DND-41 (cell line): ENCODE results near the gene RCC2.
"Not testable (repeated sequence)": the region's sequence is repeated elsewhere in the genome, so short reads cannot be mapped to it uniquely, and the experiment has no call there.

Source experiments
- ATAC-seq: fragments of 200-7000 bp; cut with Tn5 transposase; 3 replicates; pipeline ENCODE4 v1.9.1; 2021; ENCODE audit warnings: low read depth; ENCODE audit not compliant: insufficient read depth
- DNase-seq: peaks from one replicate; pipeline ENCODE4 v3.0.0-alpha.2; 2020
- H2AFZ ChIP-seq: 2 replicates; pipeline ENCODE4 v1.6.0; 2012; ENCODE audit warnings: low read depth, low read length
- H3K27ac ChIP-seq: 2 replicates; pipeline ENCODE4 v1.5.1; 2012; ENCODE audit warnings: low read length, inconsistent platforms
- H3K27me3 ChIP-seq: fragments of 200-600 bp; sonication (generic); 2 replicates; pipeline ENCODE4 v1.6.0; 2012; ENCODE audit warnings: low read length, mild to moderate bottlenecking, inconsistent platforms; ENCODE audit not compliant: insufficient read depth, poor library complexity
- H3K36me3 ChIP-seq: 2 replicates; pipeline ENCODE4 v1.5.1; 2012; ENCODE audit warnings: low read length, inconsistent platforms; ENCODE audit not compliant: insufficient read depth
- H3K4me1 ChIP-seq: 2 replicates; pipeline ENCODE4 v1.5.1; 2012; ENCODE audit warnings: mild to moderate bottlenecking, low read length; ENCODE audit not compliant: insufficient read depth
- H3K4me2 ChIP-seq: 2 replicates; pipeline ENCODE4 v1.6.0; 2012; ENCODE audit warnings: mild to moderate bottlenecking, moderate library complexity, low read length, inconsistent platforms; ENCODE audit not compliant: insufficient read depth
- H3K4me3 ChIP-seq, 2 experiments: fragments of 200-600 bp in 1 of 2; shearing (Covaris generic) in 1 of 2; 2 replicates each; pipeline ENCODE4 v1.5.1; 2012 to 2016; ENCODE audit warnings: inconsistent platforms in 2 of 2, low read length in 2 of 2, mild to moderate bottlenecking in 2 of 2, low read depth in 1 of 2, moderate library complexity in 1 of 2
- H3K79me2 ChIP-seq: 2 replicates; pipeline ENCODE4 v1.6.0; 2012; ENCODE audit warnings: low read length, inconsistent platforms; ENCODE audit not compliant: insufficient read depth
- H3K9ac ChIP-seq: 2 replicates; pipeline ENCODE4 v1.6.0; 2012; ENCODE audit warnings: low read depth, mild to moderate bottlenecking, inconsistent platforms, low read length, moderate library complexity
- H3K9me3 ChIP-seq: 2 replicates; pipeline ENCODE4 v1.5.1; 2012; ENCODE audit warnings: low read length, moderate library complexity, mild to moderate bottlenecking, inconsistent platforms; ENCODE audit not compliant: insufficient read depth, severe bottlenecking
- H4K20me1 ChIP-seq: 2 replicates; pipeline ENCODE4 v1.6.0; 2012; ENCODE audit warnings: low read length; ENCODE audit not compliant: insufficient read depth
- CTCF ChIP-seq: IDR thresholded peaks from 2 replicates; pipeline ENCODE4 v1.5.1; 2012; ENCODE audit warnings: borderline replicate concordance, low read length, moderate library complexity, mild to moderate bottlenecking; ENCODE audit not compliant: poor library complexity, severe bottlenecking; ENCODE audit errors: extremely low read depth
- EZH2 ChIP-seq: IDR thresholded peaks from 3 replicates; pipeline ENCODE4 v1.6.1; 2012; ENCODE audit warnings: borderline replicate concordance, low read depth, mild to moderate bottlenecking, moderate library complexity, low read length, inconsistent platforms; ENCODE audit not compliant: severe bottlenecking

Gene RCC2

GRCh38 chr1:17471393-17471792 lies 31.9 kb upstream of the RCC2 start:
- Histone ChIP-seq H3K4me1 (no peaks in the 10 kb centered on the region), H3K9ac (no peak overlapping the region), H4K20me1 (no peaks in the 10 kb centered on the region), H3K79me2 (no peaks in the 10 kb centered on the region), H3K4me2 (no peak overlapping the region), H2AFZ (no peak overlapping the region), H3K4me3 (no peak overlapping the region), H3K36me3 (no peaks in the 10 kb centered on the region), H3K9me3 (no peaks in the 10 kb centered on the region), H3K27me3 (no peaks in the 10 kb centered on the region), H3K27ac (no peak overlapping the region)
- TF ChIP-seq EZH2, result no peak
- TF ChIP-seq CTCF, result no peak
- ATAC-seq (no peak), DNase-seq (no peak)

- no peaks in the 10 kb centered on the region for H3K27me3 ChIP-seq
- H3K4me2 ChIP-seq, result no peak overlapping the region
- ATAC-seq, result no peak
- H3K27ac ChIP-seq, result no peak overlapping the region
- TF ChIP-seq CTCF (no peak), EZH2 (no peak)
- no peaks in the 10 kb centered on the region for H3K9me3 ChIP-seq
- no peak overlapping the region for H3K9ac ChIP-seq
- no peak overlapping the region for H2AFZ ChIP-seq
- H3K79me2 ChIP-seq, result no peaks in the 10 kb centered on the region
- no peaks in the 10 kb centered on the region for H3K4me1 ChIP-seq
- no peaks in the 10 kb centered on the region for H4K20me1 ChIP-seq
- no peak overlapping the region for H3K4me3 ChIP-seq
- DNase-seq, result no peak
- H3K36me3 ChIP-seq, result no peaks in the 10 kb centered on the region
Measured at GRCh38 chr1:17470021-17470799, 30.7 kb upstream of the RCC2 start.

- not testable (repeated sequence) for H3K27me3 ChIP-seq, H3K36me3 ChIP-seq, H3K9me3 ChIP-seq, H3K9ac ChIP-seq, DNase-seq, H3K4me2 ChIP-seq, H2AFZ ChIP-seq, H3K4me3 ChIP-seq, H4K20me1 ChIP-seq, H3K4me1 ChIP-seq, ATAC-seq, H3K27ac ChIP-seq, H3K79me2 ChIP-seq
Measured at GRCh38 chr1:17468357-17469265, 29.1 kb upstream of the RCC2 start.

GRCh38 chr1:17466359-17466758 lies 26.9 kb upstream of the RCC2 start:
- H3K4me1 ChIP-seq, result no peaks in the 10 kb centered on the region

More at GRCh38 chr1:17466359-17466758, 26.9 kb upstream of the RCC2 start:
- TF ChIP-seq EZH2 (no peak), CTCF (no peak)
- no peak overlapping the region for H3K4me2 ChIP-seq
- H4K20me1 ChIP-seq, result no peaks in the 10 kb centered on the region
- no peak overlapping the region for H2AFZ ChIP-seq
- no peak overlapping the region for H3K9ac ChIP-seq
- no peak for DNase-seq
- H3K9me3 ChIP-seq, result no peaks in the 10 kb centered on the region
- no peaks in the 10 kb centered on the region for H3K27me3 ChIP-seq
- H3K36me3 ChIP-seq, result no peaks in the 10 kb centered on the region
- H3K27ac ChIP-seq, result no peak overlapping the region
- ATAC-seq, result no peak
- no peak overlapping the region for H3K4me3 ChIP-seq
- H3K79me2 ChIP-seq, result no peaks in the 10 kb centered on the region
